ENCODE data around the gene RABL6.

The RABL6 gene

GRCh38 chr9:136860933-136861873 is 53.5 kb downstream of the RABL6 start:
- H3K4me3 ChIP-seq (ENCODE audit: control insufficient read depth, low read depth, low read length), result no peak overlapping the region
- DNase-seq (ENCODE audit: low read depth), result no peak
- no peak for TF ChIP-seq CTCF (IDR thresholded peaks at IDR 0.05; ENCODE audit: control insufficient read depth, insufficient read depth, low read depth, low read length, missing control alignments)

GRCh38 chr9:136861874-136862457 is 54.2 kb downstream of the RABL6 start:
- TF ChIP-seq CTCF (IDR thresholded peaks at IDR 0.05; ENCODE audit: control insufficient read depth, insufficient read depth, low read depth, low read length, missing control alignments), result no peak
- no peak overlapping the region for H3K4me3 ChIP-seq (ENCODE audit: control insufficient read depth, low read depth, low read length)
- DNase-seq (ENCODE audit: low read depth), result no peak

- TF ChIP-seq CTCF (IDR thresholded peaks at IDR 0.05; ENCODE audit: control insufficient read depth, insufficient read depth, low read depth, low read length, missing control alignments), result no peak
- no peak overlapping the region for H3K4me3 ChIP-seq (ENCODE audit: control insufficient read depth, low read depth, low read length)
- no peak for DNase-seq (ENCODE audit: low read depth)
These were observed 55.3 kb downstream of the RABL6 start for GRCh38 chr9:136862849-136863622.

GRCh38 chr9:136863623-136864273 is 56.0 kb downstream of the RABL6 start:
- H3K4me3 ChIP-seq (ENCODE audit: control insufficient read depth, low read depth, low read length), result no peak overlapping the region
- TF ChIP-seq CTCF (IDR thresholded peaks at IDR 0.05; ENCODE audit: control insufficient read depth, insufficient read depth, low read depth, low read length, missing control alignments), result no peak
- DNase-seq (ENCODE audit: low read depth), result no peak

- no peak for TF ChIP-seq CTCF (IDR thresholded peaks at IDR 0.05; ENCODE audit: control insufficient read depth, insufficient read depth, low read depth, low read length, missing control alignments)
- H3K4me3 ChIP-seq (ENCODE audit: control insufficient read depth, low read depth, low read length), result peak overlapping the region; percentile 58
- DNase-seq (ENCODE audit: low read depth), result no peak
These were observed 57.5 kb downstream of the RABL6 start for GRCh38 chr9:136865041-136865767.

All from AG09309 (cell line).